Measurements from ENCODE around the gene KCNQ1.

The KCNQ1 gene

DNA sequence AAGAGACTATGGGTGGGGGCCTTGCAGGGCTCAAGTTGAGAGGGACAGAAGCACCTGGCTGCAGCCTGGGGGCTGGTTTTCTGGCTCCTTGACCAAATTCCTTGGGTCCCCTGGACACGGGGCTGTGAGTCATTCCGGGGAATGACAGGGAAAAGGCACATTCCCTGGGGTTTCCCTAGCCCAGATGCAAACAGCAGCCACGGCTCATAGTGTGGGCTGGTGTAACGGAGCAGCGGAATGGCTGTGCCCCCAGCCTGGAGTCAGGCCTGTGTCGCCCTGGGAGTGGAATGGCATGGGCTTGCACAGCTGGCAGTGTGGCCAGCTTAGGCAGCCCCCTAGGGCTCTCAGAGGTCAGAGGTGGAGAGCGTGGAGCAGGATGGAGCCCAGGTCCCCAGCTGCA lies 332.6 kb downstream of the KCNQ1 start:
- no peak for DNase-seq (ENCODE audit: extremely low read depth, low read depth)
- TF ChIP-seq, protein P1, sequence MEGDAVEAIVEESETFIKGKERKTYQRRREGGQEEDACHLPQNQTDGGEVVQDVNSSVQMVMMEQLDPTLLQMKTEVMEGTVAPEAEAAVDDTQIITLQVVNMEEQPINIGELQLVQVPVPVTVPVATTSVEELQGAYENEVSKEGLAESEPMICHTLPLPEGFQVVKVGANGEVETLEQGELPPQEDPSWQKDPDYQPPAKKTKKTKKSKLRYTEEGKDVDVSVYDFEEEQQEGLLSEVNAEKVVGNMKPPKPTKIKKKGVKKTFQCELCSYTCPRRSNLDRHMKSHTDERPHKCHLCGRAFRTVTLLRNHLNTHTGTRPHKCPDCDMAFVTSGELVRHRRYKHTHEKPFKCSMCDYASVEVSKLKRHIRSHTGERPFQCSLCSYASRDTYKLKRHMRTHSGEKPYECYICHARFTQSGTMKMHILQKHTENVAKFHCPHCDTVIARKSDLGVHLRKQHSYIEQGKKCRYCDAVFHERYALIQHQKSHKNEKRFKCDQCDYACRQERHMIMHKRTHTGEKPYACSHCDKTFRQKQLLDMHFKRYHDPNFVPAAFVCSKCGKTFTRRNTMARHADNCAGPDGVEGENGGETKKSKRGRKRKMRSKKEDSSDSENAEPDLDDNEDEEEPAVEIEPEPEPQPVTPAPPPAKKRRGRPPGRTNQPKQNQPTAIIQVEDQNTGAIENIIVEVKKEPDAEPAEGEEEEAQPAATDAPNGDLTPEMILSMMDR (IDR thresholded peaks at IDR 0.05; ENCODE audit: low read depth, low read length): no peak

DNA sequence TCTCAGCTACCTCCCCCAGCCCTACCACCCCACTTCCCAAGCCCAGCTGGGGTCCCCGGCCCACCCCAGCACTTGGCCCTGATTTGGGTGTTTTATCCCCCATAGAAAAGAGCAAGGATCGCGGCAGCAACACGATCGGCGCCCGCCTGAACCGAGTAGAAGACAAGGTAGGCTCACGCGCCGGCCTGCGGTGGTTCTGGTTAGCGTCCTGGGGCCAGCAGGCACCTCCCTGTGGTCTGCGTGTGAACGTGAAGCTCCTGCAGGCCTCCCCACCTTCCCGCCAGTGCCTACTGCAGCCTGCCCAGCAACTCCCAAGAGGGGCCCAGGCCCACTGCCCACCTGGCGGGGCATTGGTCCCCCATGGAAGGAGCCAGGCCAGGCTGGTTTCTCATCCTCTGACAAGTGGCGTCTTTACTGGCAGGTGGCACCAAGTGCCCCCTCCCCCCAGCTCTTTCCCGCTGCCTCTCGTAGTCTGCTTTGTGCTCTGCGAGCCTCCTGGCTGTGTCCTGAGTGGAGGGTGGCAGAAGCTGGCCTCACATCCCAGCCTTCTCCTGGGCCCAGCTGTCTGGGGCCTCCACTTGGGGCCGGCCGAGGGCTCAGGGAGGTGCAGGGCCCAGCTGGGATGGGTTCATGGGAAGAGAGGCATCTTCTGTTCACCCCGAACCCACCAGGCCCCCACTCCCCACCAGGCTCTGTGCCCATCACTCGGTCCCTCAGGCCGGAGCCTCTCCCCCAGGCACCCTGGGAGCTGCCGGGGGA lies 333.2 kb downstream of the KCNQ1 start:
- TF ChIP-seq, protein P1 (IDR thresholded peaks at IDR 0.05; ENCODE audit: low read depth, low read length): no peak
- no peak for DNase-seq (ENCODE audit: extremely low read depth, low read depth)

DNA sequence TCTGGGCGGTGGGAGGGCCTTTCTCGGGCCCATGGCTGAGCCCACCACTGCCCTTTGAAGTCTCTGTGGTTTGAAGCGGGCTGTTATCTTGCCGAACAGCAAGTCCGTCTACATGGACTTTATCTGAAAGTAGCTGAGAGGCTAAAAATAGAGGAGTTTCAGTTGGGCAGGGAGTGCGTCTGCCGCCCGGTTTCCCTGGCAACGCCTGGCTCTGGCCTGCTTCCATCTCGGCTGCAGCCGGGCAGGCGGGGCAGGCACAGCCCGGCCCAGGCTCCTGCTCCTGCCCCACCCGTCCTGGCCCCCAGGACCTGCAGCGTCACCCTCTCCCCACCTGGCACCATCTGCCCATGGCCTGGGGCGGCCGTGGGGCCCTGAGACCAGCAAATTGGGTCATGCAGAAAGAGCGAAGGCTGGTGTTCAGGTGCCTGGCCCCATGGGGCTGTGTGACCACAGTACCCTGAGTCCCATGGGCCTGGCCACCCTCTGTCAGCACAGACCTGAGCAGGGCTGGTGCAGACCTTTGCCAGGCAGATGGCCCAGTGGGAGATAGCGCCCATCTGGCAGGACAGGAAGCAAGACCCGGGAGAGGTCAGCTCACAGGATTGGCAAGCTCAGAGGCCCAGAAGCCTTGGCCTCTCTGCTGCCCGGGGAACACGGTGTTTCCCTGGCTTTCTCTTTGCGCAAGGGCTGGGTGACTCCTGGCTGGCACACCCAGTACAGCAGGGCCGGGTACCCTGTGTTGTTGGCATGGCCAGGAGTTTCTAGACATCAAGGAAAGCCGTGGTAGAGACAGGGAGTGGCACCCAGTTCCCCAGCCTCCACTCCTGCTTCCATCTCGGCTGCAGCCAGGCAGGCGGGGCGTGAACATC lies 334.1 kb downstream of the KCNQ1 start:
- TF ChIP-seq, protein P1 (IDR thresholded peaks at IDR 0.05; ENCODE audit: low read depth, low read length): no peak
- peak; percentile 31 for DNase-seq (ENCODE audit: extremely low read depth, low read depth)

DNA sequence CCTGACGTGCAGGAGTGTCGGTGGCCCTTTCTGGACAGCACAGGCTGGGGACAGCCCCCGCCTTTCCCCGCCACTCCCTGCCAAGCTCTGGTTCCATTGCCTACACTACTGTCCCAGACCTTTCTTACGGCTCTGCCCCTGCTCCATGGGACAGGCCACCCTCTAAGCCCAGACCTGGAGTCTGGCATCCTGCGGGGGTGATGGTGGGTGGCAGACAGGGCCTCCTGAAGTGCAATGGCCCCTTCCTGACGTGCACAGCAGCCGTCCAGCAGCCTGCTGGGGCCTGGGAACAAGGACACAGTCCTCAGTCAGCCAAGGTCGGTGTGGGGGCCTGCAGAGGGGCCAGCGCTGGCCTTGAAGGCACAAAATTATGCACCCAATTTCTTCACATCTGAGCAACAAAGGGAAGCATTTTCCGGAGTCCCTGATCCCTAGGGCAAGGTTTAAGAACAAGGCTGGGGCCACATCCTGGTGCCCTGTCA lies 334.7 kb downstream of the KCNQ1 start:
- TF ChIP-seq, protein P1 (IDR thresholded peaks at IDR 0.05; ENCODE audit: low read depth, low read length): no peak
- DNase-seq (ENCODE audit: extremely low read depth, low read depth): no peak

DNA sequence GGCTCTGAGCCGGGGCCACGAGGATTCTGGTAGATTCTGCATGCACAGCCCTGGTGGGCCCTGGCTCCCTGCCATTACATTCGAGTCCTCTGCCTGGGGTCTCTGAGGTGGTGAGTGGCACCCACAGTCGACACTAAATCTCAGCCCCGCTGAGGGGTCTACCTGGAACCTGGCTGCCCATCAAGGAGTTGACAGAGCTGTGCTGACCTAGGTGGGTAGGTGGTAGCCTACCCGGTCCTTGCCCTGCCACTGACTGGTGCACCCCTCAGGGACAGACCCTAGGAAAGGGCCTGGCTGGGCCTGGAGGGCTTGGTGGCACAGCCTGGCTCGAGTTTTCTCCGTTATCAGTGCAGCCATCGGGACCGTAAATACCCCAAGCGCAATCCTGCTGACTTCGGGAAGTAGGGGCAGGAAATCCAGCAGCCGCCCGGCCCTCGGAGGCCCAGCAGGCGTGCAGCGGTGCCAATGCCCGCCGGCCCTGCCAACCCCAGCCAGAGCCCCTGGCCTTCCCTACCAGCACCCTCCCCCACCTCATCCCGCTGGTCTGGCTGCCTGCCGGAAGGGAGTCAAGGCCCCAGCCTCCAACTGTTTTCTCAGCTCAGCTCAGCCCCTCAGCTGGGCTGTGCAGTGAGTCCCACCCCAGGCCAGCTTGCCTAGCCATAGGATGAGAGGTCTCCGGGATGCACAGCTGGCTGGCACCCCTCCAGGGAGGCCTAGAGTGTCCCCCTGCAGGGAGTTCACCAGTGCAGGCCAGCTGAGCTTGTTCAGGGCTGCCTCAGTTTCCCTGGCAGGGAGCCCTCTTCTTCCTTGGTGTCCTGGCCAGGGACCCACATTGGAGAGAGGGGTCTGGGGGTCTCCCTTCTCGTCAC lies 335.4 kb downstream of the KCNQ1 start:
- TF ChIP-seq, protein P1 (IDR thresholded peaks at IDR 0.05; ENCODE audit: low read depth, low read length): no peak
- DNase-seq (ENCODE audit: extremely low read depth, low read depth): no peak

DNA sequence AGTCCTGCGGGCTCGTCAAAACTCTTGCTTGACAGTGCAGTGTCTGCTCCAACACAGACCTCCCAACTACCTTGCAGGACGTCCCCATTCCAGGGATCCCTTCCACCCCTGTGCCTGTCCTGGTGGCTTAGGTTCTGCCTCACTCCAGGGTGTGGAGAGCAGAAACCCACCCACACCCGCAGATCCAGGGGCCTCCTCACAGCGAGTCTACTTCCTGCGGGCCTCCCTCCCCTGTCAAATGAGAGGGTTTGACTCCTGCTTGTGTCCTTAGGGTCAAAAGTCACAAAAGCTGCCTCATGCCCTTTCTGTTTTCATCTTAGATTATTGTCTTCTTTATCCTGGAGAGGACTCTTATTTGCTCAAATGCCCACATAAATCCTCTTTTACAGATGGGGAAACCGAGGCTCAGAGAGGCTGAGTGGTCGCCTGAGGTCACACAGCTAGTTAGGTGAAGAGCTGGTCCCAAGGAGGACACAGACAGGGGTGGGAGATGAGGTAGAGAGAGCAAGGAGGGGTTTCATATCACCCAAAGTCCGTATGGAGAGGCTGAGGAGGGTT lies 336.1 kb downstream of the KCNQ1 start:
- TF ChIP-seq, protein P1 (IDR thresholded peaks at IDR 0.05; ENCODE audit: low read depth, low read length): no peak

More for the DNA sequence above, 336.1 kb downstream of the KCNQ1 start:
- no peak for DNase-seq (ENCODE audit: extremely low read depth, low read depth)
